GM19468 (cell line): ENCODE results near the gene MT1F.
"Not testable (repeated sequence)": the region's sequence is repeated elsewhere in the genome, so short reads cannot be mapped to it uniquely, and the experiment has no call there.

Experiments used
- ATAC-seq: cut with Tn5 transposase; IDR thresholded peaks from one replicate; pipeline ENCODE4 v1.9.1; 2021; ENCODE audit warnings: mild to moderate bottlenecking, moderate library complexity, moderate number of reproducible peaks; ENCODE audit not compliant: unreplicated experiment; ENCODE audit errors: extremely low read depth

MT1F gene

DNA sequence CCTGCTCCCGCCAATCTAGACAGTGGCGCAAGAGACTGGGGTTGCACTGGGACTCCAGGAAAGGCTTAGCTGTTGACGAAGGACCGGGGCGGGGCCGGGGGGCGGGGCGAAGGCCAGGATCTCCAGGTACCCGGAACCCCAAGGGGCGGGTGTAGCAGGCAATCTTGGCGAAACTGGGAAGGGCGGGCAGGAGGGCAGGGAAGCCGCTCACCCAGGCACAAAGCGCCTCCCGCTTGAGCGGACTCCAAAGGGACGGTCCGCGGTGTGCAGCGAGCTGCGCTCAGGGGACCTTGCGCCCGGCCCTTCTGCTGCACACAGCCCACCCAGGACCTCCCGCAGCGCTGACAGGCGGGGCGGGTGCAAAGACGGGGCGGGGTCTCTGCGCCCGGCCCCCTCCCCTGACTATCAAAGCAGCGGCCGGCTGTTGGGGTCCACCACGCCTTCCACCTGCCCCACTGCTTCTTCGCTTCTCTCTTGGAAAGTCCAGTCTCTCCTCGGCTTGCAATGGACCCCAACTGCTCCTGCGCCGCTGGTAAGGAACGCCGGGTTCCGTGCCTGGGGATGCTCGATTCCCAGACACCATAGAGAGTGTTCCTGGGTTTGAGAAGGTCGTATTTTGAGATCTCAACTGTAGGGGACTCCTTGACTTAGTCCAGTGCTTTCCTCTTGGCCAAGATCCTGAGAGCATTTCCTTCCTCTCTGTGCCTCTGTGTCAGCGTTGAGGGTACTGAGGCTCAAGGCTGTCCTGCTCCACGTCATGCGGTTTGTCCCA, at the start of gene MT1F:
Gene MT1F (plus strand): TSS at position 405 of the 772 bp plus-strand sequence. CDS start 100 bp downstream, at position 505.
- ATAC-seq = no peak

DNA sequence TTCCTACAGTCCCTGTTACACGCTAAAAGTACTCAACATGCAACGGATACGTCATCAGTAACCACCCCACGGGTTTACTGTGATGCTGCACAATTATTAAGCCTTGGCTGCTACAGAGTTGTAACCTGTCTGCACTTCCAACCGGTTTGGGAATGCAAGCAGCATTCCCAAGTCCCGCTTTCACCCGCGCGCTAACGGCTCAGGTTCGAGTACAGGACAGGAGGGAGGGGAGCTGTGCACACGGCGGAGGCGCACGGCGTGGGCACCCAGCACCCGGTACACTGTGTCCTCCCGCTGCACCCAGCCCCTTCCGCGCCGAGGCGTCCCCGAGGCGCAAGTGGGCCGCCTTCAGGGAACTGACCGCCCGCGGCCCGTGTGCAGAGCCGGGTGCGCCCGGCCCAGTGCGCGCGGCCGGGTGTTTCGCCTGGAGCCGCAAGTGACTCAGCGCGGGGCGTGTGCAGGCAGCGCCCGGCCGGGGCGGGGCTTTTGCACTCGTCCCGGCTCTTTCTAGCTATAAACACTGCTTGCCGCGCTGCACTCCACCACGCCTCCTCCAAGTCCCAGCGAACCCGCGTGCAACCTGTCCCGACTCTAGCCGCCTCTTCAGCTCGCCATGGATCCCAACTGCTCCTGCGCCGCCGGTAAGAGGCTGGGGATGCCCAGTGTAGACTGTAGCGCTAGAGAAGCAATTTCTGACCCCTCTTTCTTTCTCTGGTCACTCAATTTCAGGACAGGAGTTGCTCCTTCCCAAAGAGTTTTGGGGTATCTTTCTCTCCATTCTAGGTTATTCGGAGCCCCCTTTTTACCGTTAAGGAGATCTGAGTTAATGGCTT, 49.5 kb upstream of the MT1F start, which contains the start of gene MT2A:
Gene MT2A (plus strand): TSS at position 542 of the 833 bp plus-strand sequence. CDS start 72 bp downstream, at position 614.
- ATAC-seq = peak; percentile 89

DNA sequence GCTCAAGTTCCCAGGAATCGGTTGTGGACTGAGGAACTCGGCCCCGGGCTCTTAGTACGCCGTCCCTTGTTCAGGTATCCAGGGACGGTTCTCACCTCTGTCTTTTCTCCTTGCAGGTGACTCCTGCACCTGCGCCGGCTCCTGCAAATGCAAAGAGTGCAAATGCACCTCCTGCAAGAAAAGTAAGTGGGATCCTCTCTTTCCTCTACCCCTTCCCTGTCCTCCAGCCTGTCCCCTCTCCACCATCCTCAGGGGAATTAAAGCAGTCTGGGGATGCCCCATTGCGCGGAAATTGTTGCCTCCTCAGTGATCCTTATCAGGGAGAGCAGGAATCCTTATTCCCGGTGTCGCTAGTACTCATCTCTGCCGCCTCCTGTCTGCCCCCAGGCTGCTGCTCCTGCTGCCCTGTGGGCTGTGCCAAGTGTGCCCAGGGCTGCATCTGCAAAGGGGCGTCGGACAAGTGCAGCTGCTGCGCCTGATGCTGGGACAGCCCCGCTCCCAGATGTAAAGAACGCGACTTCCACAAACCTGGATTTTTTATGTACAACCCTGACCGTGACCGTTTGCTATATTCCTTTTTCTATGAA, 48.8 kb upstream of the MT1F start:
- no peak for ATAC-seq

DNA sequence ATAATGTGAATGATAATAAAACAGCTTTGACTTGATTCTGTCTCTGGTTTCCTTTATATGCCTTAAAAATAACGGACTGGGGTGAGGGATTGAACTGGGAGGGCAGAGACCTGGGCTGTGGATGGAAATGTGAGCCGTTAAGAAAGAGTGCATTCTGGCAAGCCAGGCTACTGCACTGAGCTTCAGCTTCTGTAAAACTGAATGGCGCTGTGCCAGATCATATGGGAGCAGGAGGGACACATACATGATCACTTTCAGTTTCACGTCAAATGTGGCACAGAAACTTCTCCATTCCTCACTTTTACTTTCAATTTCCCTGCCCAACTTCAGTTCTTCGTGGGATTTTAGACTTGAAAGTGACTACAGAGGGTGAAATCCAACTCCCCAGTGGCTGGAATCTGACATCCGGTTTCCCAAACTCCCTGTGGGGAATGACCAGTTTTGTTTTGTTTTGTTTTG, 48.3 kb upstream of the MT1F start:
- ATAC-seq = no peak

DNA sequence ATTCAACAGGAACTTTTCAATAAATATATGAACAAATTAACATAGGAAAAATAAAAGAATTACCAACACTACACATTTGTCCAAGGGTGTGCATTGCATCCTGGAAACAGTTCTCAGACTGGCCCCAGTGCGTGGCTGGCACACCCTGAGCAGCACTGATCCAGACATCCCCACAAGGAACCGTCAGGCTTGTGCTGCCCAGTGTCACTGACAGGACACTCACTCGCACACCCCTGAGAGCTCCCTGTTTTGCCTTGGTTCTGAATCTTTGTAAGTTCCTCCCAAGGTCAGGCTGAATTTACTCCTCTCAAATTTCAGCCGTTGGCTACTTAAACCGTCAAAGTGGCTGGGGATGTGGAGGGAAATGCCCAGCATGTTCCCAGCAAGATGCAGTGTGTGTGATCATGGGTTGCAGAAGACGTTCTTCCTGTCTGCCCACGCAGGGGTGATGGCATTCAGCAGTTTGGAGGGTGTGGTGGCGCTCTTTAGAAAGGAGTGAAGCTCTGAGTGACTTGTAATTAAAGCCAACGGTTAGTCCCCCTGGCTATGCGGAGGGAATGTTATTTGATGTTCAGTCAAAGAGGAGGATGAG, 47.6 kb upstream of the MT1F start:
- ATAC-seq = no peak

DNA sequence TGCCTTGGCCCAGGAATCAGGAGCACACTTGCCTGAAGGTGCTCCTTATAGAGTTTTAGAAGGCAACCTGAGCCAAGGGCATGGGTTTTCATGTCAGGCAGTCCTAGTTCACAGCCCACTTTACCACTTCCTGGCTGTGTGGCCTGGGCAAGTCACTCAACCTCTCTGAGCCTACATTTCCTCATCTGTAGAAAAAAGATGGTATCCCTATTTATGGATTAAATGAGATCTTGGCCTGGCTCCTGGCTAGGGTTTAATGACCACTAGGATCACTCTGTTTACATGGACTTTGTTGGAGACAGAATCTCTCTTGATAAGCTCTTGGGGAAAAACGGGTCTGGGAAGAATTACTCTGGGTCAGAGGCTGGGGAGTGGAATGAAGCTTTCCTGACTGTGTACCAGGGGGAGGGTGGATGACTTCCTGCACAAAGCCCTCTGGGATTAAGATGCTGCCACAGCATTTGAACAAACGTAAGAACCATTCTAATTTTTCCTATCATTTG, 47.1 kb upstream of the MT1F start:
- no peak for ATAC-seq

DNA sequence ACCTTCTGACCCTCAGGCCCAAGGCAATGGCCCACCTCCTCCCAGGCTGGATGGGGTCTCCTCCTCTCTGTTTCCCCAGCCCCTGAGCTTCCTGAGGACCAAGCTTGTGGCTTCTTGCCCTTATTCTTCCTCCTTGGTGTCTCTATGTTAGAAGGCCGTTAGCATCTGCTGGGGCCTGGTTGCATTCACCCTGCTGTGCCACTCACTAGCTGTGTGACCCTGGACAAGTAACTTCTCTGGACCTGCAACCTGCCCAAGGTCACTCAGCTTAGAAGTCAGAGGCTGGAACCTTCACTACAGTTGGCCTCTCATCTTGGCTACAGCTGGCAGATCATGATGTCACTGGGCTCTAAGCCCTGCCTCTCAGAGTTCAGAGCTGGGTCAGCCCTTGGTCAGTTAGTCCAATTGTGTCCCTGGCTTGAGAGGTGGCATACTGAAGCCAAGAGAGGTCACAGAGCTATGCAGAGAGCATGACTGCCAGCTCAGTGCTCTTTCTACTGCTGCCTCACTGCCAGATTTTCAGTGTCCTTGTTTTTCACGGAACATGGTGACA, 46.4 kb upstream of the MT1F start:
- no peak for ATAC-seq

DNA sequence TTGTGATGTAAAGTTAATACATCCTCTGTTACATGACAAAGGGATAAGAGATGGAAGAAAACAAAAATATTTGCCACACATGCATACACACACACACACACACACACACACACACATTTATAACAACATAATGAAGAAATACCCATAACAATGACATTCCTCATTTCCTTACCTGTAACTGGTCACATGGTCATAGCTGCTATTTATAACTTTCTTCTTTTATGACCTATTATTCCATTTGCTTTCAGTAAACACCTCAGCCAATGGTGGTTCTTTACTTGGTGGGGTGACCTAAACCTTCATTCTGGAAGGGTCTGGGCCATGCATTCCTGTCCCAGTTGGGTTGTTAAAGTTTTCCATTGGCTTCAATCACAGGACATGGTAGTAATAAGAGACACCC, 44.1 kb upstream of the MT1F start:
- no peak for ATAC-seq

DNA sequence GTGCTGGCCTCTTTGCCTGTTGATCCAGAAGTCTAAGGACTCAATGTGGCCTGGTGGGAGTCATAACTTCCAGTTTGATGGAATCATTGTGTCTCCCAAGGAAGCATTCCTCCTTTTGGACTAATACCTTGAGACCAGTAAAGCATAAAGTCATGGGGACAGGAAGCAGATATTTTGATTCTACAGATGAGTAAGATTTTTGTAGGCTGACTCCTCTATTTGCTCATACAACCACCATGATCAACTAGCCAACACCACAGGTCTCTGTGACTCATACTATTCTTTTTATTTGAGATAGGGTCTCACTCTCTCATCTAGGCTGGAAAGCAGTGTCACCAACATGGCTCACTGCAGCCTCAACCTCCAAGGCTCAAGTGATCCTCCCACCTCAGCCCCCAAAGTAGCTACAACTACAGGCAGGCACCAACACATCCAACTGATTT, 43.2 kb upstream of the MT1F start:
- no peak for ATAC-seq

DNA sequence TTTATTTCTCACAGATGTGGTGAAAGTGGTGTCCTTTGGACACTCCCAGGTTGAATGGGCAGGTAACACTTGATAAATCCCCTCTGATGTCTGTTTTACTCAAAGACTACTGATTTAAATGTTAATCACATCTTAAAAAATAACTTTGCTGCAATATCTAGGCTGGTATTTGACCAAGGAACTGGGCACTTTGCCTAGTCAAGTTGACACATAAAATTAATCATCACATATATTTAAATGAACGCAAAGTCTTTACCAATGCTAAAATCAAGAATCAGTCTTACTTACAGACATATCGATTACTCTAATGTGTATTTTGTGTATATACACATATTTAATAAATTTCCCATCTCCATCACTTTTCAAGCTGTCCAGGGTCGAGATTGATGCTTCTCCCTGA, 42.4 kb upstream of the MT1F start:
- ATAC-seq = no peak

DNA sequence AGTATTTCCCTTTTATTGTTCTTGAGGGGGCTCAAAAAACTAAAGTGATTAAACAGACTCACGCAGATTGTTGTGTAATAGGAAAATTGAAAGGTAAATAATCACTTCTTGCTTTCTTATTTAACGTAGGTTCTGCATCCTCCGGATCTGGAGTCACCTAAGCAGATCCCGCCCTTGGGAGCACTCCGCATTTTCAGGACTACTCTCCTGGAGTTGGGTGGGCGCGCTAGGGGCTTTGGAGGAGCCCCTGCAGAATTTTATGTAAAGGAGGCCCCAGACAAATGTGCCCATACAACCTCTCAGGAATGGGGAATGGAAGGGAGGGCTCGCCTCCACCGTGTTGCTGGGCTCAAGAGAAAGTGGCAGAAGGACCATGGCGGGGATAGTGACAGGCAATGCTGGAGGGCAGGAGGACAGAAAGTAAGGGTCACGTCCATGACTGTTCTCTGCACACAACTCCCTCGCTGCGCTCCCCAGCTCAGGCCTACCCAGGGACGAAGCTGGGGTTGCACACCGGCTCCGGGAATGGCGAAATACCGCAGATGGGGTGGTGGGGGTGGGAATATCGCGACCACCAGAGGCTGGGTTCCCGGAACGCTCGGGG, 41.0 kb upstream of the MT1F start:
- no peak for ATAC-seq

DNA sequence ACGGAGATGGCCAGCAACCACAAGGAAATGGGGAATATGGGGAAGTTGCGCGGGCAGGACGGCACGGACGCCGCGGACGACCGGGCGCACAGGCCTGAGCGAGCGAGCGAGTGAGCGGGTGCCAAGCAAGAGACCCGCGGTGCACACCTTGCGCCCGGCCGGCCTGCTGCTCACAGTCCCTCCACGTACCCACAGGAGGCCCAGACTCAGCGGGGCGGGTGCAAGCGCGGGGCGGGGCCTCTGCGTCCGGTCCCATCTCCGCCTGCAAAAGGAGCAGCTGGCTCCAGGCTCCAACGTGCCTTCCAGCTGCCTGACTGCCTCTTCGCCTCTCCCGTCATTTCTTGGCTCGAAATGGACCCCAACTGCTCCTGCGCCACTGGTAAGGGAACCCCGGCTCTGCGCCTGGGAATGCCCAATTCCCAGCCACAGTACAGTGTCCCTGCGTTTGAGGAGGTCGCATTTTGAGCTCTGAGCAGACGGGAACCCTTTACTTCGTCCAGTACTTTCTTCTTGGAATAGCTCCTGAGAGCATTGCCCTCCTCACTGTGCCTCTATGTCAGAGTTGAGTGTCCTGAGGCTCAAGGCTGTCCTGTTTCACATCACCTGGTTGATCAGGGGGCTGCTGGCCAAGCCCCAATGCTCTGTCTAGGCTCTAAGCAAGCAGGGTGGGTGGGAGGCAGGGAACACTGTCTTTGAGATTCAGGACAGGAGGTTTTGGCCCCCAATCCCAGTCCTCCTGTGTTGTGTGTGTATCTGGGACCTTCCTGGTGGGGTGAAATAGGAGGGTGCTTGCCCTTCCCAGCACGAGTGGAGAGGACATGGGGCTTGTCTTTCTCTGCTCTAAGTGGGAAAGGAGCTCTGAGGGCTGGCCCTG, 40.3 kb upstream of the MT1F start:
- ATAC-seq = no peak

DNA sequence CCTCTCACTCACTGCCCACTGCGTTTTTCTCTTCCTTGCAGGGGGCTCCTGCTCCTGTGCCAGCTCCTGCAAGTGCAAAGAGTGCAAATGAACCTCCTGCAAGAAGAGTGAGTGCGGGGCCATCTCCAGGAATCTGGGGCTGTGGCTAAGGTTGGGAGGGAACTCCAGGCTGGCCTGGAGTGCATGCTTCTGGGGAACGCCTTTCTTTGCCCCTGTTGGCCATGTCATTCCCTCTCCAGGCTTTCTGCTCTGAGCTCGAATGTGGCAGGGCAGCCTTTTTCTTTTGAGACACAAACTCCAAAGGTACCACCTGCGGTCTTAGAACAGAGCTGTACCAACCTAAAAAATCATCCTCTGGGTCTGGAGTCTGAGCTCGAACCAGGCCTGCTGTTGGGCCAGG, 39.6 kb upstream of the MT1F start:
- ATAC-seq = no peak

DNA sequence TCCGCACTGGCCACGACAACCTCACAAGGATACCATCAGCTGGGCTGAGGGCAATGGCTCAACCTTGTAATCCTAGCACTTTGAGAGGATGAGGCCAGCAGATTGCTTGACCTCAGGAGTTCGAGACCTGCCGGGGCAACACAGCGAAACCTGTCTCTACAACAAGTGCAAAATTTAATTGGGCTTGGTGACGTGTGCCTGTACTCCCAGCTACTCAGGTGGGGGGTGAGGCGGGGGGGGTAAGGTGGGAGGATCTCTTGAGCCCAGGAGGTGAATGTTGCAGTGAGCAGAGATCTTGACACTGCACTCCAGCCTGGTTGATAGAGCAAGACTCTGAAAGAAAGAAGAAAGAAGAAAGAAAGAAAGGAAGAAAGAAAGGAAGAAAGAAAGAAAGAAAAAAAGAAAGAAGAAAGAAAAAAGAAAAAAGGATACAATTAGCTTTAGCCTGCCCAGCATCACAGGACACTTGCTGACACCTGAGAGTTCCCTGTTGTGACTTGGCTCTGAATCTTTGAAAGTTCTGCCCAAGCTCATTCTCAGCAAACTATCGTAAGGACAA, 37.3 kb upstream of the MT1F start:
- ATAC-seq = no peak

DNA sequence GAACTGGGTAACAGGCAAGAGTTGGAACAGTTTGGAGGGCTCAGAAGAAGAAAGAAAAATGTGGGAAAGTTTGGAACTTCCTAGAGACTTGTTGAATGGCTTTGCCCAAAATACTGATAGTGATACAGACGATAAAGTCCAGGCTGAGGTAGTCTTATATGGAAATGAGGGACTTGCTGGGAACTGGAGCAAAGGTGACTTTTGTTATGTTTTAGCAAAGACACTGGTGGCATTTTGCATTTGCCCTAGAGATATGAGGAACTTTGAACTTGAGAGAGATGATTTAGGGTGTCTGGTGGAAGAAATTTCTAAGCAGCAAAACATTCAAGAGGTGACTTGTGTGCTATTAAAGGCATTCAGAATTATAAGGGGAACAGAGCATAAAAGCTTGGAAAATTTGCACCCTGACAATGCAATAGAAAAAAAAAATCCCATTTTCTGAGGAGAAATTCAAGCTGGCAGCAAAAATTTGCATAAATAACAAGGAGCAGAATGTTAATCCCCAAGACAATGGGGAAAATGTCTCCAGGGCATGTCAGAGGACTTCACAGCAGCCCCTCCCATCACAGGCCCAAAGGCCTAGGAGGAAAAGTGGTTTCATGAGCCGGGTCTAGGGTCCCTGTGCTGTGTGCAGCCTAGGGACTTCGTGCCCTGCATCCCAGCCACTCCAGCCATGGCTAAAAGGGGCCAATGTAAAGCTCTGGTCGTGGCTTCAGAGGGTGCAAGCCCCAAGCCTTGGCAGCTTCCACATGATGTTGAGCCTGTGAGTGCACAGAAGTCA, 35.9 kb upstream of the MT1F start:
- ATAC-seq = not testable (repeated sequence)

DNA sequence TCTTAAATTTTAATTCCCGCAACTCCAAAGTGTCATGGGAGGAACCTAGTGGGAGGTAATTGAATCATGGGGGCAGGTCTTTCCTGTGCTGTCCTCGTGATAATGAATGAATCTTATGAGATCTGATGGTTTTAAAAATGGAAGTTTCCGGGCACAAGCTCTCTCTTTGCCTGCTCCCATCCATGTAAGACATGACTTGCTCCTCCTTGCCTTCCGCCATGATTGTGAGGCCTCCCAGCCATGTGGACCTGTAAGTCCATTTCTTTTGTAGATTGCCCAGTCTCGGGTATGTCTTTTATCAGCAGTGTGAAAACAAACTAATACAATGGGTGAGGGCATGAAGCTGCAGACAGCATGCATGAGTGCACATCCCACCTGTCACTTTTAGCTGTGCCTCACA, 34.6 kb upstream of the MT1F start:
- ATAC-seq = not testable (repeated sequence)

DNA sequence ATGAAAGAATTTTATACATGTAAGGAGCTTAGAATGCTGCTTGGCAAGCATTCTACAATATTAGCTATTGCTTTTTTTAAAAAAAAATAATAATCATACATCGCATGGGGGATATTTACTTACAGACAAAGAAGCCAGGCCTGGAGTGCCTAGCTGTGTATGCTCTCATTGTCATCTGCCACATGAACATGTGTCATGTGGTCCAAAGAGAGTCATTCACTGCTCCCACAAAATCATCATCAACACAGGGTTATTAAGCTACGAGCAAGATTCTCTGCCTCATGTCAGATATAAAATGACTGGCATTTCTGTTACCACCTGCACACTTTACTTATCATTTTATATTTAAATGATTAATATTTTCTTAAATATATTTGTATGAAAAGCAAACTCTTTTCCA, 34.1 kb upstream of the MT1F start:
- ATAC-seq = no peak
